Ovary (tissue), 3 donors: ENCODE measurements around the gene RAPGEF6.

Experiments
- POLR2A ChIP-seq: fragments of 450-650 bp; IDR thresholded peaks from one replicate; pipeline ENCODE4 v1.6.1; 2017; ENCODE audit warnings: antibody characterized with exemption, mild to moderate bottlenecking, moderate library complexity
- TF ChIP-seq, protein P1 (sequence below), 3 donors: fragments of 450-650 bp in 2 of 3; fragments of 200-600 bp in 1 of 3; IDR thresholded peaks; one replicate each; pipeline versions ENCODE4 v1.5.1 to v1.8.0; 2016 to 2022; ENCODE audit warnings: antibody characterized with exemption in 3 of 3, mild to moderate bottlenecking in 1 of 3
- donor health status: DM: no; HTN: no; CAD: no.

DNA sequence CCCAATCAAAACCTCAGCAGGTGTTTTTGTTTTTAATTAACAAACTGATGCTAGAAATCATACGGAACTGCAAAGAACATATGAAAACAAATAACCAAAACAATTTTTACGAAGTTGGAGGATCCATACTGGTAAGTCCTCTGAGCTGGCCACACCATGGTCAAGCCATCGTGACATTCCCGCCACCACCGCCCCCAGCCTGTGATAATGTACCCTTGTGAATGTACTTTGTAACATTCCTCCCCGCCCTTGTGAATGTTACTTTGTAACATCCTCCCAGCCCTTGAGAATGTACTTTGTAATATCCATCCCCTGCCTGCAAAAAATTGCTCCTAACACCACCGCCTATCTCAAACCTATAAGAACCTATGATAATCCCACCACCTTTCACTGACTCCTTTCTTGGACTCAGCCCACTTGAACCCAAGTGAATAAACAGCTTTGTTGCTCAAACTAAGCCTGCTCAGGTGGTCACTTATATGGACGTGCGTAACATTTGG is 63.3 kb downstream of the RAPGEF6 start:
- TF ChIP-seq, protein P1, sequence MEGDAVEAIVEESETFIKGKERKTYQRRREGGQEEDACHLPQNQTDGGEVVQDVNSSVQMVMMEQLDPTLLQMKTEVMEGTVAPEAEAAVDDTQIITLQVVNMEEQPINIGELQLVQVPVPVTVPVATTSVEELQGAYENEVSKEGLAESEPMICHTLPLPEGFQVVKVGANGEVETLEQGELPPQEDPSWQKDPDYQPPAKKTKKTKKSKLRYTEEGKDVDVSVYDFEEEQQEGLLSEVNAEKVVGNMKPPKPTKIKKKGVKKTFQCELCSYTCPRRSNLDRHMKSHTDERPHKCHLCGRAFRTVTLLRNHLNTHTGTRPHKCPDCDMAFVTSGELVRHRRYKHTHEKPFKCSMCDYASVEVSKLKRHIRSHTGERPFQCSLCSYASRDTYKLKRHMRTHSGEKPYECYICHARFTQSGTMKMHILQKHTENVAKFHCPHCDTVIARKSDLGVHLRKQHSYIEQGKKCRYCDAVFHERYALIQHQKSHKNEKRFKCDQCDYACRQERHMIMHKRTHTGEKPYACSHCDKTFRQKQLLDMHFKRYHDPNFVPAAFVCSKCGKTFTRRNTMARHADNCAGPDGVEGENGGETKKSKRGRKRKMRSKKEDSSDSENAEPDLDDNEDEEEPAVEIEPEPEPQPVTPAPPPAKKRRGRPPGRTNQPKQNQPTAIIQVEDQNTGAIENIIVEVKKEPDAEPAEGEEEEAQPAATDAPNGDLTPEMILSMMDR (IDR thresholded peaks at IDR 0.05), result no peak
- no peak for TF ChIP-seq POLR2A
